WTC11 (cell line): Measurements from ENCODE around the gene EMILIN1. TPM values are rescaled to one million over a fixed set of nuclear protein-coding genes. Genes with fewer than 3 reads are reported as not detected.
"Not testable (repeated sequence)": the region's sequence is repeated elsewhere in the genome, so short reads cannot be mapped to it uniquely, and the experiment has no call there.

ENCODE experiments used
- ATAC-seq: fragments of 200-7000 bp; cut with Tn5 transposase; 2 replicates; pipeline ENCODE4 v1.10.0; 2021; ENCODE audit warnings: mild to moderate bottlenecking, moderate library complexity
- CTCF ChIA-PET: fragments of 300-600 bp; sonication (Branson Sonifier 250); formaldehyde crosslinking; loops from one replicate; lab custom pipeline; 2021; ENCODE audit warnings: antibody characterized with exemption; lab: Charles Lee
- POLR2A ChIA-PET: fragments of 350-600 bp; sonication (Branson Sonifier 250); formaldehyde crosslinking; loops from one replicate; lab custom pipeline; 2021; ENCODE audit warnings: antibody characterized with exemption; lab: Charles Lee
- DNase-seq: peaks from one replicate; pipeline ENCODE4 v3.0.0; 2021; ENCODE audit warnings: low spot score
- H3K27ac Mint-ChIP-seq: 2 replicates; pipeline ENCODE4 v1.8.0; 2021; ENCODE audit warnings: mixed read lengths
- H3K27me3 Mint-ChIP-seq: 2 replicates; pipeline ENCODE4 v1.8.0; 2021; ENCODE audit warnings: low read depth, mild to moderate bottlenecking, moderate library complexity, mixed read lengths
- H3K36me3 Mint-ChIP-seq: 2 replicates; pipeline ENCODE4 v1.8.0; 2021; ENCODE audit warnings: mixed read lengths
- H3K4me1 Mint-ChIP-seq: 2 replicates; pipeline ENCODE4 v1.8.0; 2022; ENCODE audit warnings: mixed read lengths
- H3K4me3 Mint-ChIP-seq: 2 replicates; pipeline ENCODE4 v1.8.0; 2021; ENCODE audit warnings: mild to moderate bottlenecking, moderate library complexity, mixed read lengths
- H3K9me3 Mint-ChIP-seq: 2 replicates; pipeline ENCODE4 v1.8.0; 2021; ENCODE audit warnings: mixed read lengths
- AFF4 ChIP-seq: sonication (generic); formaldehyde crosslinking; IDR thresholded peaks from 2 replicates; pipeline ENCODE4 v1.8.1; 2023; ENCODE audit warnings: mild to moderate bottlenecking, missing genetic modification reagents, borderline replicate concordance
- ERG ChIP-seq: fragments of 250-450 bp; sonication (Bioruptor Pico); IDR thresholded peaks from 2 replicates; pipeline ENCODE4 v1.8.0; 2021; ENCODE audit warnings: mild to moderate bottlenecking
- FOXK1 ChIP-seq: sonication (generic); formaldehyde crosslinking; IDR thresholded peaks from 2 replicates; pipeline ENCODE4 v1.8.0; 2022; ENCODE audit warnings: mild to moderate bottlenecking, moderate library complexity, missing genetic modification reagents
- FOXP1 ChIP-seq: sonication (generic); formaldehyde crosslinking; IDR thresholded peaks from 2 replicates; pipeline ENCODE4 v1.8.0; 2022; ENCODE audit warnings: missing genetic modification reagents, mild to moderate bottlenecking, moderate library complexity, borderline replicate concordance
- HMGA2 ChIP-seq: fragments of 250-450 bp; sonication (Bioruptor Pico); IDR thresholded peaks from 2 replicates; pipeline ENCODE4 v1.4.0; 2021; ENCODE audit warnings: mild to moderate bottlenecking, moderate library complexity
- JAZF1 ChIP-seq: fragments of 250-450 bp; sonication (Bioruptor Pico); IDR thresholded peaks from 2 replicates; pipeline ENCODE4 v1.9.0; 2021; ENCODE audit warnings: moderate library complexity, mild to moderate bottlenecking, inconsistent platforms
- MYBL2 ChIP-seq: sonication (generic); formaldehyde crosslinking; IDR thresholded peaks from 2 replicates; pipeline ENCODE4 v1.8.1; 2023; ENCODE audit warnings: mild to moderate bottlenecking, moderate library complexity, missing genetic modification reagents
- NFYB ChIP-seq: sonication (generic); formaldehyde crosslinking; conservative IDR thresholded peaks from 2 replicates; pipeline ENCODE4 v1.8.0; 2022; ENCODE audit warnings: low read depth, missing genetic modification reagents
- NR1H2 ChIP-seq: sonication (generic); formaldehyde crosslinking; IDR thresholded peaks from 2 replicates; pipeline ENCODE4 v1.9.0; 2021; ENCODE audit warnings: mild to moderate bottlenecking, moderate library complexity, missing genetic modification reagents
- NR3C1 ChIP-seq: sonication (generic); formaldehyde crosslinking; conservative IDR thresholded peaks from 2 replicates; pipeline ENCODE4 v1.8.1; 2023; ENCODE audit warnings: low read depth, mild to moderate bottlenecking, missing genetic modification reagents
- TEAD4 ChIP-seq: sonication (generic); formaldehyde crosslinking; IDR thresholded peaks from 2 replicates; pipeline ENCODE4 v1.8.0; 2022; ENCODE audit warnings: mild to moderate bottlenecking, missing genetic modification reagents
- ZBTB43 ChIP-seq: sonication (generic); formaldehyde crosslinking; IDR thresholded peaks from 2 replicates; pipeline ENCODE4 v1.8.1; 2023; ENCODE audit warnings: mild to moderate bottlenecking, missing genetic modification reagents
- ZSCAN18 ChIP-seq: fragments of 250-450 bp; sonication (Bioruptor Pico); IDR thresholded peaks from 2 replicates; pipeline ENCODE4 v2.1.2; 2022; ENCODE audit warnings: mild to moderate bottlenecking, moderate library complexity
- total RNA-seq: library from RNA; stranded (reverse); gene quantifications from 3 replicates; pipeline ENCODE4 v1.2.3, GENCODE V29; 2021
- TF ChIP-seq, protein P1 (sequence below): fragments of 250-450 bp; sonication (Bioruptor Pico); conservative IDR thresholded peaks from 2 replicates; pipeline ENCODE4 v1.9.0; 2021; ENCODE audit warnings: mild to moderate bottlenecking
- TF ChIP-seq, protein P2 (sequence below): sonication (generic); formaldehyde crosslinking; IDR thresholded peaks from 2 replicates; pipeline ENCODE4 v1.8.1; 2023; ENCODE audit warnings: mild to moderate bottlenecking, missing genetic modification reagents
- TF ChIP-seq, protein P3 (sequence below): fragments of 250-450 bp; sonication (Bioruptor Pico); IDR thresholded peaks from 2 replicates; pipeline ENCODE4 v1.9.0; 2021; ENCODE audit warnings: mild to moderate bottlenecking

EMILIN1 gene
- total RNA-seq, 1 experiment from 2014 or later: 3.5 TPM

DNA sequence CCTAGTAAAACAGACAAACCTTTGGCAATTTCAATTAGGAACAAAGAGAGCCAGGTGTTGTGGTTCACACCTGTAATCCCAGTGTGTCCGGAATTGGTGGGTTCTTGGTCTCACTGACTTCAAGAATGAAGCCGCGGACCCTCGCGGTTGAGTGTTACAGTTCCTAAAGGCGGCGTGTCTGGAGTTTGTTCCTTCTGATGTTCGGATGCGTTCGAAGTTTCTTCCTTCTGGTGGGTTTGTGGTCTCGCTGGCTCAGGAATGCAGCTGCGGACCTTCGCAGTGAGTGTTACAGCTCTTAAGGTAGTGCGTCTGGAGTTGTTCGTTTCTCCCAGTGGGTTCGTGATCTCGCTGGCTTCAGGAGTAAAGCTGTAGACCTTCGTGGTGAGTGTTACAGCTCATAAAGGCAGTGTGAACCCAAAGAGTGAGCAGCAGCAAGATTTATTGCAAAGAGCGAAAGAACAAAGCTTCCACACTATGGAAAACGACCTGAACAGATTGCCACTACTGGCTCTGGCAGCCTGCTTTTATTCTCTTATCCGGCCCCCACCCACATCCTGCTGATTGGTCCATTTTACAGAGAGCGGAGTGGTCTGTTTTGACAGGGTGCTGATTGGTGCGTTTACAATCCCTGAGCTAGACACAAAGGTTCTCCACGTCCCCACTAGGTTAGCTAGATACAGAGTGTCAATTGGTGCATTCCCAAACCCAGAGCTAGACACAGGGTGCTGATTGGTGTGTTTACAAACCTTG, 32.4 kb downstream of the EMILIN1 start:
- ATAC-seq, POLR2A ChIA-PET, H3K4me1 Mint-ChIP-seq, H3K4me3 Mint-ChIP-seq, DNase-seq, H3K27me3 Mint-ChIP-seq, H3K9me3 Mint-ChIP-seq, H3K36me3 Mint-ChIP-seq: not testable (repeated sequence)
- peak; percentile 76 for TF ChIP-seq NFYB (CRISPR knock-in tag)
- peak overlapping the region; percentile 41; the same call in 1 of the 2 replicates for H3K27ac Mint-ChIP-seq
- CTCF ChIA-PET: interaction anchor here (0.6 to 1.9 kb wide), 6 partner anchors 23 to 1269 kb away, joined by 3 to 16 read pairs (median 4); partner anchors contain the start of gene KHK

DNA sequence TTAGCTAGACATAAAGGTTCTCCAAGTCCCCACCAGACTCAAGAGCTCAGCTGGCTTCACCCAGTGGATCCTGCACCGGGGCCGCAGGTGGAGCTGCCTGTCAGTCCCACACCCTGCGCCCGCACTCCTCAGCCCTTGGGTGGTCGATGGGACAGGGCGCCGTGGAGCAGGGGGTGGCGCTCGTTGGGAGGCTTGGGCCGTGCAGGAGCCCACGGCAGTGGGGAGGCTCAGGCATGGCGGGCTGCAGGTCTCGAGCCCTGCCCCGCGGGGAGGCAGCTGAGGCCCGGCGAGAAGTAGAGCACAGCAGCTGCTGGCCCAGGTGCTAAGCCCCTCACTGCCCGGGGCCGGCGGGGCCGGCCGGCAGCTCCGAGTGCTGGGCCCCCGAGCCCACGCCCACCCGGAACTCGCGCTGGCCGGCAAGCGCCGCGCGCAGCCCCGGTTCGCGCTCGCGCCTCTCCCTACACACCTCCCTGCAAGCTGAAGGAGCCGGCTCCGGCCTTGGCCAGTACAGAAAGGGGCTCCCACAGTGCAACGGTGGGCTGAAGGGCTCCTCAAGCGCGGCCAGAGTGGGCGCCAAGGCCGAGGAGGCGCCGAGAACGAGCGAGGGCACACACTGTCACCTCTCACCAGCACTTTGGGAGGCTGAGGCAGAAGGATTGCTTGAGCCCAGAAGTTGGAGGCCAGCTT, 33.1 kb downstream of the EMILIN1 start:
- CTCF ChIA-PET: interaction anchor here (1.0 to 1.9 kb wide), 4 partner anchors 22 to 80 kb away, joined by 3 to 16 read pairs (median 4); partner anchors contain the start of gene KHK
- DNase-seq, POLR2A ChIA-PET, ATAC-seq, H3K36me3 Mint-ChIP-seq, H3K4me3 Mint-ChIP-seq, H3K27ac Mint-ChIP-seq, H3K27me3 Mint-ChIP-seq, H3K9me3 Mint-ChIP-seq, H3K4me1 Mint-ChIP-seq: not testable (repeated sequence)

GRCh38 chr2:27115519-27115918, 37.1 kb downstream of the EMILIN1 start:
- no peak overlapping the region for H3K27ac Mint-ChIP-seq
- H3K27me3 Mint-ChIP-seq: peaks cover 36% of the 10 kb centered on the region
- ATAC-seq (no peak), DNase-seq (no peak)
- POLR2A ChIA-PET: interaction anchor here (0.7 kb wide), 1 partner anchor 79 kb away, joined by 5 read pairs; no protein-coding TSS in a partner anchor
- CTCF ChIA-PET: interaction anchor here (1.6 to 1.8 kb wide), 2 partner anchors 8 to 54 kb away, joined by 3 to 6 read pairs; partner anchors contain the start of gene ABHD1
- H3K4me1 Mint-ChIP-seq: peaks cover 9% of the 10 kb centered on the region; the same call in 1 of the 2 replicates
- no peaks in the 10 kb centered on the region for H3K9me3 Mint-ChIP-seq
- H3K36me3 Mint-ChIP-seq: no peaks in the 10 kb centered on the region
- H3K4me3 Mint-ChIP-seq: no peak overlapping the region
- TF ChIP-seq ERG (CRISPR knock-in tag) (no peak), TEAD4 (no peak), NR3C1 (no peak), FOXP1 (no peak), MYBL2 (no peak), AFF4 (no peak), FOXK1 (CRISPR knock-in tag) (no peak), ZBTB43 (CRISPR knock-in tag) (no peak), JAZF1 (CRISPR knock-in tag) (no peak), HMGA2 (CRISPR knock-in tag) (no peak), ZSCAN18 (no peak), NR1H2 (CRISPR knock-in tag) (no peak)
- TF ChIP-seq, protein P1, sequence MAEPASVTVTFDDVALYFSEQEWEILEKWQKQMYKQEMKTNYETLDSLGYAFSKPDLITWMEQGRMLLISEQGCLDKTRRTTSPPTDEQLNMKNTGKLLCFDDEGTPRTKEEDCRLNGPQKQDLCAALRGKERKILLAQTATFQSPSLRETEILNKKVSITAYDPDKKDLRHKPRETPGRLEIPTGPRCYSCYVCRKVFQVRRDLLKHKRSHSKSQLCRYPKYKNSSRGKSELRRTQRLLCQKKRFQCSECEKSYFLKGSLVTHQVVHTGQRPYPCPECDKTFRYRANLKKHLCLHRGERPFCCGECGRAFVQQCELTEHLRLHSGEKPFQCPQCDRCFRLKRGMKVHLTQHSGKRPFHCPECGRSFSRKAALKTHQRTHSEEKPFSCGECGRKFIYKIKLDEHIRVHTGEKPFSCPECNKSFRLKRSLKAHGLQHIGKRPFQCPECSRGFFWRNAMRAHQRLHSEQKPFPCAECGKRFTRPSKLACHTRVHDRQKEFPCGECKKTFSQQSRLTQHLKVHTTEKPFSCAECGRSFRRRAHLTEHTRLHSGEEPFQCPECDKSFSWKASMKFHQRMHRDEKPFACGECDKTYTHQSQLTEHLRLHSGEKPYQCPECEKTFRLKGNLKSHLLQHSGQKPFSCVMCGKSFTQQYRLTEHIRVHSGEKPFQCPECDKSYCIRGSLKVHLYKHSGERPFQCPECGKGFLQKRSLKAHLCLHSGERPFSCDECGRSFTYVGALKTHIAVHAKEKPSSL (CRISPR knock-in tag): no peak
- TF ChIP-seq, protein P2, sequence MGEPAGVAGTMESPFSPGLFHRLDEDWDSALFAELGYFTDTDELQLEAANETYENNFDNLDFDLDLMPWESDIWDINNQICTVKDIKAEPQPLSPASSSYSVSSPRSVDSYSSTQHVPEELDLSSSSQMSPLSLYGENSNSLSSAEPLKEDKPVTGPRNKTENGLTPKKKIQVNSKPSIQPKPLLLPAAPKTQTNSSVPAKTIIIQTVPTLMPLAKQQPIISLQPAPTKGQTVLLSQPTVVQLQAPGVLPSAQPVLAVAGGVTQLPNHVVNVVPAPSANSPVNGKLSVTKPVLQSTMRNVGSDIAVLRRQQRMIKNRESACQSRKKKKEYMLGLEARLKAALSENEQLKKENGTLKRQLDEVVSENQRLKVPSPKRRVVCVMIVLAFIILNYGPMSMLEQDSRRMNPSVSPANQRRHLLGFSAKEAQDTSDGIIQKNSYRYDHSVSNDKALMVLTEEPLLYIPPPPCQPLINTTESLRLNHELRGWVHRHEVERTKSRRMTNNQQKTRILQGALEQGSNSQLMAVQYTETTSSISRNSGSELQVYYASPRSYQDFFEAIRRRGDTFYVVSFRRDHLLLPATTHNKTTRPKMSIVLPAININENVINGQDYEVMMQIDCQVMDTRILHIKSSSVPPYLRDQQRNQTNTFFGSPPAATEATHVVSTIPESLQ (CRISPR knock-in tag): no peak
- TF ChIP-seq, protein P3, sequence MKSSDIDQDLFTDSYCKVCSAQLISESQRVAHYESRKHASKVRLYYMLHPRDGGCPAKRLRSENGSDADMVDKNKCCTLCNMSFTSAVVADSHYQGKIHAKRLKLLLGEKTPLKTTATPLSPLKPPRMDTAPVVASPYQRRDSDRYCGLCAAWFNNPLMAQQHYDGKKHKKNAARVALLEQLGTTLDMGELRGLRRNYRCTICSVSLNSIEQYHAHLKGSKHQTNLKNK (CRISPR knock-in tag): no peak
